ENCODE measurements around the gene MRPL41.
"Not testable (repeated sequence)": the region's sequence is repeated elsewhere in the genome, so short reads cannot be mapped to it uniquely, and the experiment has no call there.

Gene MRPL41

DNA sequence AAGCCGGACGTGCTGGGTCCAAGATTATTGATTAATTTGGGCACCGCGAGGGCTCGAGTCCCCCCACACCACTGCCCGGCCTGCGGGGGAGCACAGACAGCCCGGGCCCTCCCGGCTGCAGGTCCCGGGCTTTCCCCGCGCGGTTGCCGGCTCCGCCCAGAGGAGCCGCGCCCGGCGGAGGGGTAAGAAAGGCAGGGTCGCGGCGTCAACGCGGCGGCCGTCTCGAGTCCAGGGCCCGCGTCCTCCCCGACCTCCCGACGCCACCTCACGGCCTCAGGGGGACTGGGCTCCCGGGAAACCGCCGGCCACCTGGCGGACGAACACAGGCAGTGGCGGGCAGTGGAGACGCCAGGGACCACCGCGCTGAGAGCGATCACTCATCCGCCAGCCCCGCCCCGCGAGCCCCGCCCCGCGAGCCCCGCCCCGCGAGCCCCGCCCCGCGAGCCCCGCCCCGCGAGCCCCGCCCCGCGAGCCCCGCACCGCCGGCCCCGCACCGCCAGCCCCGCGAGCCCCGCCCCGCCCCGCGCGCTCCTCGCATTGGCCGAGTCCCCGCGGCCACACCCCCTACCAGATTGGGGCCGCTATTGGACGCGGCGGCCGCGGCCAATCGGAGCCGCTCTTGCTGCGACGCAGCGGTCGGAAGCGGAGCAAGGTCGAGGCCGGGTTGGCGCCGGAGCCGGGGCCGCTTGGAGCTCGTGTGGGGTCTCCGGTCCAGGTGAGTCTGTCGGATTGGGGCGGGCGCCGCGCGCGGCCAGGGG is at the start of gene MRPL41:
Gene MRPL41, plus strand, starts transcription at position 616 of the 758 bp plus-strand sequence. CDS start 203 bp downstream, outside the sequence.
- peak; percentile 89 for DNase-seq
- in situ Hi-C loops (cut with HindIII; ENCODE audit: low pct_ligation_motif_present, low pct_unique_long_range_greater_than_20kb, low sequenced_read_pairs), result no loop called here

DNA sequence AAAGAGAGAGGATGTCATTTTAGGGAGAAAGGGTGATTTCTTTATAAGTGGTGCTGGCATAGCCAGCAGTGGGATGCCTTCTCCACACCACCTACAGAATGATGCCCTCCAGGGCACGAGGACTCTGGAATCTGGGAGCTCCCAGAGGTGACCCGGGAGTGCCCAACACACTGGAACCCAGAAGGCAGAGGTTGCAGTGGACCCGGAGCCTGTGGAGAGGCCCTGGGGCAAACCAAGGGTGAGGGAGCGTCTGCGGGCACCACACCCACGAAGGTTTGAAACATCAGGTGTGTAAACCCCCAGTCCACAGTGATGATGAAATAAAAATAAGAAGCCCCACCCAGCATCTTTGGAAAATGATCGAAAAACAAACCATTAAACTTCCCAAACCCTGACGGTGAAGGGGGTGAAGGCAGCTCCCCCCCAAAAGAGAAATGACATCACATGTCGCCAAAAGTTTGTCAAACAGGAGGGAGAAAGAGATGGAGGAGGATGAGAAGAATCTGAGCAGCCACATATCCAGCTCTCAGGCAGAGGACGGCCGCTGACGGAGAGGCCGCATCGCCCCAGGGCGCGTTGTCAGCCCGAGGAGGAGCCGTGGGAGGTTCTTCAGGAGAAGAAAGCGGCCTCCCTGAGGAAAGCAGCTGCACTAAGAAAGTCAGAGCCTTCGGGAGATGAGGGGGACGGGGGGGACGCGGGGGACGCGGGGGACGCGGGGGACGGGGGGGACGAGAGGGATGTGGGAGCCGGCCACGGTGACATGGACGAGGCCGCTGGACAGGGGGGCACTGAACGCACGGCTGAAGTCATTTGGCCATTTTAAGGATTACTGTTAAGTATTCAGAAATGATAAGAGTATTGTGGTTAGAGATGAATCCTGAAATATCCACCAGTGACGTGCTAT is 49.4 kb upstream of the MRPL41 start:
- in situ Hi-C loops (cut with HindIII; ENCODE audit: low pct_ligation_motif_present, low pct_unique_long_range_greater_than_20kb, low sequenced_read_pairs), result no loop called here
- DNase-seq, result no peak

DNA sequence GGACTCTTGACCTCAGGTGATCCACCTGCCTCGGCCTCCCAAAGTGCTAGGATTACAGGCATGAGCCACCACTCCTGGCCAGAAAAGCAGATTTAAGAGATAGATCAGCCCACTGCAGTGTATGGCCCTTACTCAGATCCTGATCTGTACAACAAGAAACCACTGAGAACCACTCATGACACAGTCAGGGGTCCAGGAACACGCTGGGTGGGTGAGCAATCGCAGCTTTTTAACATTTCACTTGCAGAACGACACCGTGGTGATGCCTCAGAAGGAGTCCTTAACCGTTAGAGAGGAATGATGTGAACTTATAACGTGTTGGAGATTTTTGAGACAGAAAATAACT is 47.3 kb upstream of the MRPL41 start:
- DNase-seq, result no peak
- in situ Hi-C loops (cut with HindIII; ENCODE audit: low pct_ligation_motif_present, low pct_unique_long_range_greater_than_20kb, low sequenced_read_pairs), result no loop called here

GRCh38 chr9:137505421-137506140 is 46.1 kb upstream of the MRPL41 start:
- in situ Hi-C loops (cut with HindIII; ENCODE audit: low pct_ligation_motif_present, low pct_unique_long_range_greater_than_20kb, low sequenced_read_pairs), result no loop called here
- no peak for DNase-seq

DNA sequence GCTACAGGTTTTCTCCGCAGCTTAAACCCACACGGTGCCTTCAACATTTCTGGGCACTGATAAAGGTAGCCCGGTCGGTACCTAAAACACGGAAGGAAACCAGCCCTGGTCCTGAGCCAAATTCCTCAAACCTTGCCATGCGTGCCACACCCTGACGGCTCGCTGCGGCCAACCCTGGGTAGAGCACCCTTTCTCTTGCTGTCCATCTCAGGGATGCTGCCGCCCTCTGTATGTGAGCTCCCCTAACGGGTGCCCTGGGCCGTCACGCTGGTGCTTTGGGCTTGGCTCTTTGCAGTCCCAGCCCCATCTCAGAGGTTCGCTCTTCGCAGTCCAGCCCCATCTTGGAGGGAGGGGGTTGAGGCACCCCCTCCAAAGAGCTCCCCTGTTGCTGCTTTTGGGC is 45.4 kb upstream of the MRPL41 start:
- in situ Hi-C loops (cut with HindIII; ENCODE audit: low pct_ligation_motif_present, low pct_unique_long_range_greater_than_20kb, low sequenced_read_pairs), result no loop called here
- DNase-seq, result no peak

DNA sequence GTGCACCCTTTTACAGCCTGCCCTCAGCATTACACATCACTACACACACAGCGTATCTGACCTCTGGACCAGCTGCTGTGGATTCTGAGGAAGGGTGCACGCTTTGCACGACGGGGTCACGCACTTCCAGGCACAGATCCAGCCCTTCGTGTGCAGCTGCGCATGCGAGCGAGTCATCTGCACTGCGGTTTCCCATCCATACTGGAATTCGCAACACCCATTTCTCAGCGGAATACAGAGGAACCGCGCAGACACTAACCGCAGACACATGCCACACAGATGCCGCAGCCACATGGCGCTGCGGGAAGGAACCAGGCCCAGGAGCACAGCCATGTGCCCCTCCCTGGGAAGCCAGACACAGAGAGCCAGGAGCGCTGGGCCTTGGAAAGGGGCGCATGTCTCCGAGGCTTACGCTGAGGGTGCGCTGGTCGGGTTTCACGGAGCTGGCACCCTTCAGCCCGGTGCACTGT is 44.9 kb upstream of the MRPL41 start:
- in situ Hi-C loops (cut with HindIII; ENCODE audit: low pct_ligation_motif_present, low pct_unique_long_range_greater_than_20kb, low sequenced_read_pairs), result no loop called here
- DNase-seq, result no peak

DNA sequence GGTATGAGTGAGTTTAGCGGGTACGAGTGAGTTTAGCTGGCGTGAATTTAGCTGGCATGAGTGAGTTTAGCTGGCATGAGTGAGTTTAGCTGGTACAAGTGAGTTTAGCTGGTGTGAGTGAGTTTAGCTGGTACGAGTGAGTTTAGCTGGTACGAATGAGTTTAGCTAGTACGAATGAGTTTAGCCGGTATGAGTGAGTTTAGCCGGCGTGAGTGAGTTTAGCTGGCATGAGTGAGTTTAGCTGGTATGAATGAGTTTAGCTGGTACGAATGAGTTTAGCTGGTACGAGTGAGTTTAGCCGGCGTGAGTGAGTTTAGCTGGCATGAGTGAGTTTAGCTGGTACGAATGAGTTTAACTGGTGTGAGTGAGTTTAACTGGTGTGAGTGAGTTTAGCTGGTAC is 42.5 kb upstream of the MRPL41 start:
- no peak for DNase-seq
- in situ Hi-C loops (cut with HindIII; ENCODE audit: low pct_ligation_motif_present, low pct_unique_long_range_greater_than_20kb, low sequenced_read_pairs), result no loop called here

DNA sequence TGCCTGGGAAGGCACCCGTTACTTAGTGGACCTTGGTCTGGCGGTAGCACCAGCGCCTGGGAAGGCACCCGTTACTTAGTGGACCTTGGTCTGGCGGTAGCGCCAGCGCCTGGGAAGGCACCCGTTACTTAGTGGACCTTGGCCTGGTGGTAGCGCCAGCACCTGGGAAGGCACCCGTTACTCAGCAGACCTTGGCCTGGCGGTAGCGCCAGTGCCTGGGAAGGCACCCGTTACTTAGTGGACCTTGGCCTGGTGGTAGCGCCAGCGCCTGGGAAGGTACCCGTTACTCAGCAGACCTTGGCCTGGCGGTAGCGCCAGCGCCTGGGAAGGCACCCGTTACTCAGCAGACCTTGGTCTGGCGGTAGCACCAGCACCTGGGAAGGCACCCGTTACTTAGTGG is 40.6 kb upstream of the MRPL41 start:
- DNase-seq; in situ Hi-C loops (cut with HindIII; ENCODE audit: low pct_ligation_motif_present, low pct_unique_long_range_greater_than_20kb, low sequenced_read_pairs): not testable (repeated sequence)

DNA sequence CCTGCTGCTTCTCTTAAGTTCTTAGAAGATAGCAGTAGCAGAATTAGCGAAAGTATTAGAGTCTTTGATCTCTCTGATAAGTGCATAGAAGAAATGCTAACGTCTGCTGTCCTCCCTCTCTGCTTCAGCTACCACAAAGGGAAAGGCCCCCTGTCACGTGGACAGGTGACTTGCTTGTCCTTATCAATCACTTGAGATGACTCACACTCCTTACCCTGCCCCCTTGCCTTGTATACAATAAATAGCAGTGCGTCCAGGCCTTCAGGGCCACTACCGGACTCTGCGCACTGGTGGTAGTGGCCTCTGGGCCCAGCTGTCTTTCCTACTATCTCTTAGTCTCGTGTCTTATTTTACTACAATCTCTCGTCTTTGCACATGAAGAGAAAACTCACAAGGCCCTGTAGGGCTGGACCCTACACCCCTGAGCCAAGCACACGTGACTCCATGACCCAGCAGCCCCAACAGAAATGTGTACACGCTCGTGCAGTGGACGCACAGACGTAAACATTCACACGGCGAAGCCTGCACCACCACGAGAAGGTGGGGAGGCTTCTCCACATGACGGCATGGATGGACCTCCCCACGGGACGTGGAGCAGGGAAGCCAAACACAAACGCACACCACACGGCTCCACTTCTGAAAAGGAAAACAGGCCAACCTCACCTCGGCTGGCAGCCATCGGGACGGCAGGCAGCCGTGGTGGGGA is 39.8 kb upstream of the MRPL41 start:
- in situ Hi-C loops (cut with HindIII; ENCODE audit: low pct_ligation_motif_present, low pct_unique_long_range_greater_than_20kb, low sequenced_read_pairs), result no loop called here
- no peak for DNase-seq

GRCh38 chr9:137513136-137513535 is 38.5 kb upstream of the MRPL41 start:
- in situ Hi-C loops (cut with HindIII; ENCODE audit: low pct_ligation_motif_present, low pct_unique_long_range_greater_than_20kb, low sequenced_read_pairs), result not testable (repeated sequence)

DNA sequence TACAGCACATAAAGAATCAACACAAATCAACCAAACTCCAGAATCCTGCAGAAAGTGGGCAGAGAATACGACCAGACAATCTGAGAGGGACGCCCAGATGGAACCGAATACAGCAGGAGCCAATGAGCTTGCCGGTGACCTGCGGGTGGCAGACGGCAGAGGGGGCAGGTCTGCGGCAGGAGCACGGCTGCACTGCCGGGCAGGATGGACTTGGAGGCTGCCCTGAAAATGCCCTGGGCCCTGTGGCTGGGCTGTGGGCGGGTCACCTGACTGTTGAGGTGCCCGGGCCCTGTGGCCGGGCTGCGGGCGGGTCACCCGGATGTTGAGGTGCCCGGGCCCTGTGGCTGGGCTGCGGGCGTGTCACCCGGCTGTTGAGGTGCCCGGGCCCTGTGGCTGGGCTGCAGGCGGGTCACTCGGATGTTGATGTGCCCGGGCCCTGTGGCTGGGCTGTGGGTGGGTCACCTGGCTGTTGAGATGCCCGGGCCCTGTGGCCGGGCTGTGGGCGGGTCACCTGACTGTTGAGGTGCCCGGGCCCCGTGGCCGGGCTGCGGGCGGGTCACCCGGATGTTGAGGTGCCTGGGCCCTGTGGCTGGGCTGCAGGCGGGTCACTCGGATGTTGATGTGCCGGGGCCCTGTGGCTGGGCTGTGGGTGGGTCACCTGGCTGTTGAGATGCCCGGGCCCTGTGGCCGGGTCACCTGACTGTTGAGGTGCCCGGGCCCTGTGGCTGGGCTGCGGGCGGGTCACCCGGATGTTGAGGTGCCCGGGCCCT is 37.7 kb upstream of the MRPL41 start:
- DNase-seq; in situ Hi-C loops (cut with HindIII; ENCODE audit: low pct_ligation_motif_present, low pct_unique_long_range_greater_than_20kb, low sequenced_read_pairs): not testable (repeated sequence)

More at GRCh38 chr9:137513136-137513535, 38.5 kb upstream of the MRPL41 start:
- not testable (repeated sequence) for DNase-seq

DNA sequence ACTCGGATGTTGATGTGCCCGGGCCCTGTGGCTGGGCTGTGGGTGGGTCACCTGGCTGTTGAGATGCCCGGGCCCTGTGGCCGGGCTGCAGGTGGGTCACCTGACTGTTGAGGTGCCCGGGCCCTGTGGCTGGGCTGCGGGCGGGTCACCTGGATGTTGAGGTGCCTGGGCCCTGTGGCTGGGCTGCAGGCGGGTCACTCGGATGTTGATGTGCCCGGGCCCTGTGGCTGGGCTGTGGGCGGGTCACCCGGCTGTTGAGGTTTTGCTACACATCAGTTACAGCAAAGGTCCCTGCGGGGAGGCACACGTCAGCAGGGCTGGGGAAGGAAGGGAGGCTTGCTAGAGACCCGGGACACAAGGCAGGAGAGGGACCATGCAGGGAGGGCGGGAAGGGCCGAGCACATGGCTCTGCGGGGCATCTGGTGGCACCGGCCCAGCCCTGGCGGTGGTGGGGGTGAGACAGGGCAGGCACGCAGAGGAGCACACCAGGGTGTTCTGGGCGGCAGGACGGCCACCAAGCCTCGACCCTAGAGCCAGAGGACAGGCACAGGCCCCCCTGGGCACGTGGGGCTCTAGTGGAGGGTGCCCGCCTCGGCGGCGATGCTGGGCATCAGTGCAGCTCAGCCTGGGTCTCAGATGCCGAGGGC is 36.9 kb upstream of the MRPL41 start:
- DNase-seq, result no peak
- in situ Hi-C loops (cut with HindIII; ENCODE audit: low pct_ligation_motif_present, low pct_unique_long_range_greater_than_20kb, low sequenced_read_pairs), result no loop called here

- in situ Hi-C loops (cut with HindIII; ENCODE audit: low pct_ligation_motif_present, low pct_unique_long_range_greater_than_20kb, low sequenced_read_pairs), result no loop called here
- DNase-seq, result no peak
Observed at GRCh38 chr9:137515338-137515724, 36.3 kb upstream of the MRPL41 start.

- in situ Hi-C loops (cut with HindIII; ENCODE audit: low pct_ligation_motif_present, low pct_unique_long_range_greater_than_20kb, low sequenced_read_pairs), result no loop called here
- DNase-seq, result no peak
Observed at GRCh38 chr9:137516144-137516917, 35.3 kb upstream of the MRPL41 start.

DNA sequence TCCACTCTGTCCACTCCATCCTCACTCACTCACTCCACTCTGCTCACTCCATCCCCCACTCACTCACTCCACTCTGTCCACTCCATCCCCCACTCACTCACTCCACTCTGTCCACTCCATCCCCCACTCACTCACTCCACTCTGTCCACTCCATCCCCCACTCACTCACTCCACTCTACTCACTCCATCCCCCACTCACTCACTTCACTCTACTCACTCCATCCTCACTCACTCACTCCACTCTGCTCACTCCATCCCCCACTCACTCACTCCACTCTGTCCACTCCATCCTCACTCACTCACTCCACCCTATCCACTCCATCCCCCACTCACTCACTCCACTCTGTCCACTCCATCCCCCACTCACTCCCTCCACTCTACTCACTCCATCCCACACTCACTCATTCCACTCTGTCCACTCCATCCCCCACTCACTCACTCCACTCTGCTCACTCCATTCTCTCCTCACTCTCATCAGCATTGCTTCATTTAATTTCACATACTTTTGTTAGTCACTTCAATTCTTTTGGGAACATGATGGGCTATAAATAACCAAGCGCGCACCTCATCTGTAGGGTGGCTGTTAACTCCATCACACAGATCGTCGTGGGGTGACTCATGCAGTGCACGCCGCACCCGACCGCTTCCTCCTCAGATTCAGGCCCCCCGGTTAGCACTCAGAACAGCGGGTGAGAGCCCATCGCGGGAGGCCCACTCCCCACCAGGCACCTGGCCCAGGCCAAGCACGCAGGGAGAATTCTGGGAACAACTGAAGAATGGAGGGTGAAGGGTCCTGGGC is 32.8 kb upstream of the MRPL41 start:
- in situ Hi-C loops (cut with HindIII; ENCODE audit: low pct_ligation_motif_present, low pct_unique_long_range_greater_than_20kb, low sequenced_read_pairs); DNase-seq: not testable (repeated sequence)

DNA sequence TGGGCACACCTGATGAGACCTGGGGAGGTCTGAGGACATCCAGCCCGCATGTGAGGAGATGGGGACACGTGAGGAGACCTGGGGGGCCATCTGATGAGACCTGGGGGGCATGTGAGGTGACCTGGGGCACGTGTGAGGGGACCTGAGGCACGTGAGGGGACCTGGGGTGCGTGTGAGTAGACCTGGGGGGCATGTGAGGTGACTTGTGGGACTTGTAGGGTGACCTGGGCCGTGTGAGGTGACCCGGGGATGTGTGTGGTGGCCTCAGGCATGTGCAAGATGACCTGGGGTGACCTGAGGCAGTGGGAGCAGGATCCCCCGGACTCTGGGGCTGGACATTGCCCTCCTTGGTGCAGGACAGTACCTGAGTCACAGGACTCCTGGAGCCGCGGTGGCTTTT is 32.1 kb upstream of the MRPL41 start:
- in situ Hi-C loops (cut with HindIII; ENCODE audit: low pct_ligation_motif_present, low pct_unique_long_range_greater_than_20kb, low sequenced_read_pairs), result no loop called here

More for the DNA sequence above, 32.1 kb upstream of the MRPL41 start:
- no peak for DNase-seq
